HEK293 (cell line): ENCODE results near the gene LRIT1.

Source experiments
- MYNN ChIP-seq: fragments of 450-650 bp; formaldehyde crosslinking; IDR thresholded peaks from 2 replicates; pipeline ENCODE4 v1.5.1; 2016; ENCODE audit warnings: missing biosample characterization, missing genetic modification characterization, borderline replicate concordance
- ZNF433 ChIP-seq: fragments of 450-650 bp; formaldehyde crosslinking; IDR thresholded peaks from 2 replicates; pipeline ENCODE4 v1.5.1; 2016; ENCODE audit warnings: missing biosample characterization, missing genetic modification characterization, low read depth
- TF ChIP-seq, protein P1 (sequence below): fragments of 450-650 bp; formaldehyde crosslinking; IDR thresholded peaks from 2 replicates; pipeline ENCODE4 v1.5.1; 2016; ENCODE audit warnings: missing biosample characterization, missing genetic modification characterization
- TF ChIP-seq, protein P2 (sequence below): fragments of 450-650 bp; formaldehyde crosslinking; IDR thresholded peaks from 2 replicates; pipeline ENCODE4 v1.5.1; 2016; ENCODE audit warnings: missing biosample characterization, missing genetic modification characterization
- TF ChIP-seq, protein P3 (sequence below): fragments of 450-650 bp; formaldehyde crosslinking; IDR thresholded peaks from 2 replicates; pipeline ENCODE4 v1.5.1; 2016; ENCODE audit warnings: missing biosample characterization, missing genetic modification characterization

DNA sequence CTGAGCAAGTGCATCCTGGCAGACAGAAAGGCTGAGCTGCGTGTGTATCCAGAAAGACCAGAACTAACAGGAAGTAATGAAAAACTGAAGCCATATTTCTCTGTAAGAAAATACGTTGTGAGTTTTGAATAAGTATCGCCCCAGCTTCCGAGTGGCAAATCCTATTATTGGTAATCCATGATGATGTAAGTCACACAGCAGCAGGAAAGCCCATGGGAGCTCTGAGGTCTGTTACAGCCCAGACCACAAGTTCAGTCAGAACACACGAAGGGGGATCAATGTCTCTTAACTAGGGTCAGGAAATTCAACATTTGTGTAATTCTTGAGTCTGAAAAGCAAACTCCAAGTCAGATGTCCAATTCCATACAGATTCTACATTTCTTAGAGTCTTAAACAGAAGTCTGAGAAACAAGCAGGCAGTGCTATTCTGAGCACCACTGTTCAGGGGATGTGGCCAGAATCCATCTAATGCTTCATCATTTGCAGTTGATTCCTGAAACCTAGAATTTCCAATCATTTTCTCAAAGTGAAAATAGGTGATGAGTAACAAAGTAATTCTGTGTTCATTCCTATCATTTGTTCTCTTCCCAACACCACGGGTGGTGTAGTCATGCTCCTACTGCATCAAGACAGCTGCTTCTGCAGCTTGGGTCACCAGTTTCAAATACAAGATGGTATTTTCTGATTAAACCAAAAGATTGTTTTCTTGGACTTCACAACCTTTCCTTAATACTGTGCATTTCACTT is 15.7 kb downstream of the LRIT1 start, which contains the start of gene LRIT2:
- TF ChIP-seq, protein P1, sequence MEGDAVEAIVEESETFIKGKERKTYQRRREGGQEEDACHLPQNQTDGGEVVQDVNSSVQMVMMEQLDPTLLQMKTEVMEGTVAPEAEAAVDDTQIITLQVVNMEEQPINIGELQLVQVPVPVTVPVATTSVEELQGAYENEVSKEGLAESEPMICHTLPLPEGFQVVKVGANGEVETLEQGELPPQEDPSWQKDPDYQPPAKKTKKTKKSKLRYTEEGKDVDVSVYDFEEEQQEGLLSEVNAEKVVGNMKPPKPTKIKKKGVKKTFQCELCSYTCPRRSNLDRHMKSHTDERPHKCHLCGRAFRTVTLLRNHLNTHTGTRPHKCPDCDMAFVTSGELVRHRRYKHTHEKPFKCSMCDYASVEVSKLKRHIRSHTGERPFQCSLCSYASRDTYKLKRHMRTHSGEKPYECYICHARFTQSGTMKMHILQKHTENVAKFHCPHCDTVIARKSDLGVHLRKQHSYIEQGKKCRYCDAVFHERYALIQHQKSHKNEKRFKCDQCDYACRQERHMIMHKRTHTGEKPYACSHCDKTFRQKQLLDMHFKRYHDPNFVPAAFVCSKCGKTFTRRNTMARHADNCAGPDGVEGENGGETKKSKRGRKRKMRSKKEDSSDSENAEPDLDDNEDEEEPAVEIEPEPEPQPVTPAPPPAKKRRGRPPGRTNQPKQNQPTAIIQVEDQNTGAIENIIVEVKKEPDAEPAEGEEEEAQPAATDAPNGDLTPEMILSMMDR (tag by site-specific recombination) = no peak
- TF ChIP-seq, protein P2, sequence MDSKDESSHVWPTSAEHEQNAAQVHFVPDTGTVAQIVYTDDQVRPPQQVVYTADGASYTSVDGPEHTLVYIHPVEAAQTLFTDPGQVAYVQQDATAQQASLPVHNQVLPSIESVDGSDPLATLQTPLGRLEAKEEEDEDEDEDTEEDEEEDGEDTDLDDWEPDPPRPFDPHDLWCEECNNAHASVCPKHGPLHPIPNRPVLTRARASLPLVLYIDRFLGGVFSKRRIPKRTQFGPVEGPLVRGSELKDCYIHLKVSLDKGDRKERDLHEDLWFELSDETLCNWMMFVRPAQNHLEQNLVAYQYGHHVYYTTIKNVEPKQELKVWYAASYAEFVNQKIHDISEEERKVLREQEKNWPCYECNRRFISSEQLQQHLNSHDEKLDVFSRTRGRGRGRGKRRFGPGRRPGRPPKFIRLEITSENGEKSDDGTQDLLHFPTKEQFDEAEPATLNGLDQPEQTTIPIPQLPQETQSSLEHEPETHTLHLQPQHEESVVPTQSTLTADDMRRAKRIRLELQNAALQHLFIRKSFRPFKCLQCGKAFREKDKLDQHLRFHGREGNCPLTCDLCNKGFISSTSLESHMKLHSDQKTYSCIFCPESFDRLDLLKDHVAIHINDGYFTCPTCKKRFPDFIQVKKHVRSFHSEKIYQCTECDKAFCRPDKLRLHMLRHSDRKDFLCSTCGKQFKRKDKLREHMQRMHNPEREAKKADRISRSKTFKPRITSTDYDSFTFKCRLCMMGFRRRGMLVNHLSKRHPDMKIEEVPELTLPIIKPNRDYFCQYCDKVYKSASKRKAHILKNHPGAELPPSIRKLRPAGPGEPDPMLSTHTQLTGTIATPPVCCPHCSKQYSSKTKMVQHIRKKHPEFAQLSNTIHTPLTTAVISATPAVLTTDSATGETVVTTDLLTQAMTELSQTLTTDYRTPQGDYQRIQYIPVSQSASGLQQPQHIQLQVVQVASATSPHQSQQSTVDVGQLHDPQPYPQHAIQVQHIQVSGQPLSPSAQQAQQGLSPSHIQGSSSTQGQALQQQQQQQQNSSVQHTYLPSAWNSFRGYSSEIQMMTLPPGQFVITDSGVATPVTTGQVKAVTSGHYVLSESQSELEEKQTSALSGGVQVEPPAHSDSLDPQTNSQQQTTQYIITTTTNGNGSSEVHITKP (tag by site-specific recombination) = no peak
- TF ChIP-seq, protein P3, sequence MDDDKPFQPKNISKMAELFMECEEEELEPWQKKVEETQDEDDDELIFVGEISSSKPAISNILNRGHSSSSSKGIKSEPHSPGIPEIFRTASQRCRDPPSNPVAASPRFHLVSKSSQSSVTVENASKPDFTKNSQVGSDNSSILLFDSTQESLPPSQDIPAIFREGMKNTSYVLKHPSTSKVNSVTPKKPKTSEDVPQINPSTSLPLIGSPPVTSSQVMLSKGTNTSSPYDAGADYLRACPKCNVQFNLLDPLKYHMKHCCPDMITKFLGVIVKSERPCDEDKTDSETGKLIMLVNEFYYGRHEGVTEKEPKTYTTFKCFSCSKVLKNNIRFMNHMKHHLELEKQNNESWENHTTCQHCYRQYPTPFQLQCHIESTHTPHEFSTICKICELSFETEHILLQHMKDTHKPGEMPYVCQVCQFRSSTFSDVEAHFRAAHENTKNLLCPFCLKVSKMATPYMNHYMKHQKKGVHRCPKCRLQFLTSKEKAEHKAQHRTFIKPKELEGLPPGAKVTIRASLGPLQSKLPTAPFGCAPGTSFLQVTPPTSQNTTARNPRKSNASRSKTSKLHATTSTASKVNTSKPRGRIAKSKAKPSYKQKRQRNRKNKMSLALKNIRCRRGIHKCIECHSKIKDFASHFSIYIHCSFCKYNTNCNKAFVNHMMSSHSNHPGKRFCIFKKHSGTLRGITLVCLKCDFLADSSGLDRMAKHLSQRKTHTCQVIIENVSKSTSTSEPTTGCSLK = no peak
- TF ChIP-seq MYNN = no peak
- no peak for TF ChIP-seq ZNF433 (tag by site-specific recombination)
